ENCODE measurements around the gene PDE6B. TPM values are rescaled to one million over a fixed set of nuclear protein-coding genes. Genes with fewer than 3 reads are reported as not detected.

Gene PDE6B
- total and polyA plus RNA-seq, 2 experiments from 2014 or later: 3.4 to 5.0 TPM

DNA sequence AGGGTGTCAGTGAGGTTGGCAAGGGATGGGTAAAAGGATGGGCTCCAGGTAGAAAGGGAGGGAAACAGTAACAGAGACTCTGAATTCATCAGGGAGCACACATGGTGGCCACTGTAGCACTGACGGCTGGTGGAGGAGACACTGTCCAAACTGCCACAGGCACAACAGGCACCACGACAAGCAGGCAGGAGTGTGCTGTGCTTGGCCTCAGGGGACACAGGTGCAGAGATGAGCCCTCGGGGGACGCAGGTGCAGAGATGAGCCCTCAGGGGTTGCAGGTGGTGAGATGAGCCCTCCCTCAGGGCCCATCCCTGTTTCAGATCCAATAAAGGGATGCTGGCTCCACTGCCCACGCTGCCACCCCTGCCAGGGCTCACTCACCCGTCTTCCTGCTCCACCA lies 7.6 kb downstream of the PDE6B start (continued):
- TF ChIP-seq, protein P1, sequence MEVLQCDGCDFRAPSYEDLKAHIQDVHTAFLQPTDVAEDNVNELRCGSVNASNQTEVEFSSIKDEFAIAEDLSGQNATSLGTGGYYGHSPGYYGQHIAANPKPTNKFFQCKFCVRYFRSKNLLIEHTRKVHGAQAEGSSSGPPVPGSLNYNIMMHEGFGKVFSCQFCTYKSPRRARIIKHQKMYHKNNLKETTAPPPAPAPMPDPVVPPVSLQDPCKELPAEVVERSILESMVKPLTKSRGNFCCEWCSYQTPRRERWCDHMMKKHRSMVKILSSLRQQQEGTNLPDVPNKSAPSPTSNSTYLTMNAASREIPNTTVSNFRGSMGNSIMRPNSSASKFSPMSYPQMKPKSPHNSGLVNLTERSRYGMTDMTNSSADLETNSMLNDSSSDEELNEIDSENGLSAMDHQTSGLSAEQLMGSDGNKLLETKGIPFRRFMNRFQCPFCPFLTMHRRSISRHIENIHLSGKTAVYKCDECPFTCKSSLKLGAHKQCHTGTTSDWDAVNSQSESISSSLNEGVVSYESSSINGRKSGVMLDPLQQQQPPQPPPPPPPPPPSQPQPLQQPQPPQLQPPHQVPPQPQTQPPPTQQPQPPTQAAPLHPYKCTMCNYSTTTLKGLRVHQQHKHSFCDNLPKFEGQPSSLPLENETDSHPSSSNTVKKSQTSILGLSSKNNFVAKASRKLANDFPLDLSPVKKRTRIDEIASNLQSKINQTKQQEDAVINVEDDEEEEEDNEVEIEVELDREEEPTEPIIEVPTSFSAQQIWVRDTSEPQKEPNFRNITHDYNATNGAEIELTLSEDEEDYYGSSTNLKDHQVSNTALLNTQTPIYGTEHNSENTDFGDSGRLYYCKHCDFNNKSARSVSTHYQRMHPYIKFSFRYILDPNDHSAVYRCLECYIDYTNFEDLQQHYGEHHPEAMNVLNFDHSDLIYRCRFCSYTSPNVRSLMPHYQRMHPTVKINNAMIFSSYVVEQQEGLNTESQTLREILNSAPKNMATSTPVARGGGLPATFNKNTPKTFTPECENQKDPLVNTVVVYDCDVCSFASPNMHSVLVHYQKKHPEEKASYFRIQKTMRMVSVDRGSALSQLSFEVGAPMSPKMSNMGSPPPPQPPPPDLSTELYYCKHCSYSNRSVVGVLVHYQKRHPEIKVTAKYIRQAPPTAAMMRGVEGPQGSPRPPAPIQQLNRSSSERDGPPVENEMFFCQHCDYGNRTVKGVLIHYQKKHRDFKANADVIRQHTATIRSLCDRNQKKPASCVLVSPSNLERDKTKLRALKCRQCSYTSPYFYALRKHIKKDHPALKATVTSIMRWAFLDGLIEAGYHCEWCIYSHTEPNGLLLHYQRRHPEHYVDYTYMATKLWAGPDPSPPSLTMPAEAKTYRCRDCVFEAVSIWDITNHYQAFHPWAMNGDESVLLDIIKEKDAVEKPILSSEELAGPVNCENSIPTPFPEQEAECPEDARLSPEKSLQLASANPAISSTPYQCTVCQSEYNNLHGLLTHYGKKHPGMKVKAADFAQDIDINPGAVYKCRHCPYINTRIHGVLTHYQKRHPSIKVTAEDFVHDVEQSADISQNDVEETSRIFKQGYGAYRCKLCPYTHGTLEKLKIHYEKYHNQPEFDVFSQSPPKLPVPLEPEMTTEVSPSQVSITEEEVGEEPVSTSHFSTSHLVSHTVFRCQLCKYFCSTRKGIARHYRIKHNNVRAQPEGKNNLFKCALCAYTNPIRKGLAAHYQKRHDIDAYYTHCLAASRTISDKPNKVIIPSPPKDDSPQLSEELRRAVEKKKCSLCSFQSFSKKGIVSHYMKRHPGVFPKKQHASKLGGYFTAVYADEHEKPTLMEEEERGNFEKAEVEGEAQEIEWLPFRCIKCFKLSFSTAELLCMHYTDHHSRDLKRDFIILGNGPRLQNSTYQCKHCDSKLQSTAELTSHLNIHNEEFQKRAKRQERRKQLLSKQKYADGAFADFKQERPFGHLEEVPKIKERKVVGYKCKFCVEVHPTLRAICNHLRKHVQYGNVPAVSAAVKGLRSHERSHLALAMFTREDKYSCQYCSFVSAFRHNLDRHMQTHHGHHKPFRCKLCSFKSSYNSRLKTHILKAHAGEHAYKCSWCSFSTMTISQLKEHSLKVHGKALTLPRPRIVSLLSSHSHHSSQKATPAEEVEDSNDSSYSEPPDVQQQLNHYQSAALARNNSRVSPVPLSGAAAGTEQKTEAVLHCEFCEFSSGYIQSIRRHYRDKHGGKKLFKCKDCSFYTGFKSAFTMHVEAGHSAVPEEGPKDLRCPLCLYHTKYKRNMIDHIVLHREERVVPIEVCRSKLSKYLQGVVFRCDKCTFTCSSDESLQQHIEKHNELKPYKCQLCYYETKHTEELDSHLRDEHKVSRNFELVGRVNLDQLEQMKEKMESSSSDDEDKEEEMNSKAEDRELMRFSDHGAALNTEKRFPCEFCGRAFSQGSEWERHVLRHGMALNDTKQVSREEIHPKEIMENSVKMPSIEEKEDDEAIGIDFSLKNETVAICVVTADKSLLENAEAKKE (CRISPR knock-in tag; IDR thresholded peaks at IDR 0.05): no peak
- TF ChIP-seq, protein P2, sequence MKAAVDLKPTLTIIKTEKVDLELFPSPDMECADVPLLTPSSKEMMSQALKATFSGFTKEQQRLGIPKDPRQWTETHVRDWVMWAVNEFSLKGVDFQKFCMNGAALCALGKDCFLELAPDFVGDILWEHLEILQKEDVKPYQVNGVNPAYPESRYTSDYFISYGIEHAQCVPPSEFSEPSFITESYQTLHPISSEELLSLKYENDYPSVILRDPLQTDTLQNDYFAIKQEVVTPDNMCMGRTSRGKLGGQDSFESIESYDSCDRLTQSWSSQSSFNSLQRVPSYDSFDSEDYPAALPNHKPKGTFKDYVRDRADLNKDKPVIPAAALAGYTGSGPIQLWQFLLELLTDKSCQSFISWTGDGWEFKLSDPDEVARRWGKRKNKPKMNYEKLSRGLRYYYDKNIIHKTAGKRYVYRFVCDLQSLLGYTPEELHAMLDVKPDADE (IDR thresholded peaks at IDR 0.05): no peak

DNA sequence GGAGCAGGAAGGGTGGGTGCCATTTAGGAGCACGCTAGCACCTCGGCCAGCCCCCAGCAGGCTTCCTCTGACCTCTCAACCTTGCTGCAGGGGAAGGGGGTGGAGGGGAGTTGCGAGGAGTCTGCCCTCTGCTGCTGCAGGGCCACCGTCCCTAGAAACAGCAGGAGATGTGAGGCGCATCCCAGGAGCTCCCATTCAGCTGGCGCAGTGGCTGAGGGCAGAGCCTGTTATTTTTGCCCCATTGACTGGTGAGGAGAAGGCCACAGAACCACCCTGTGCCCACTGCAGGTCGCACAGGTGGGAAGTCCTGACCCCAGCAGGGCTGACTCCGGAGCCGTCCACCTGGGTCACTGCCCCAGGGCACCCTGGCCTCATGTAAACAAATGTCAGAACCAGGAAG lies 8.0 kb downstream of the PDE6B start:
- Histone ChIP-seq H3F3A (replicated peaks; ENCODE audit: low read depth) (no peaks in the 10 kb centered on the region), H3K27ac (ENCODE audit: low read depth) (no peak overlapping the region), H4K20me1 (replicated peaks; ENCODE audit: insufficient read depth) (no peaks in the 10 kb centered on the region), H3K4me1 (ENCODE audit: insufficient read depth) (no peaks in the 10 kb centered on the region), H2AFZ (no peak overlapping the region), H3K79me2 (replicated peaks; ENCODE audit: insufficient read depth) (no peaks in the 10 kb centered on the region), H3K9me2 (ENCODE audit: insufficient read depth) (no peaks in the 10 kb centered on the region), H3K4me2 (no peak overlapping the region), H3K36me3 (ENCODE audit: insufficient read depth) (no peaks in the 10 kb centered on the region), H3K27me3 (ENCODE audit: insufficient read depth) (no peaks in the 10 kb centered on the region), H3K4me3 (no peak overlapping the region)
- Mint-ChIP-seq H3K4me1 (no peaks in the 10 kb centered on the region; the same call in 2 of the 3 replicates), H3K36me3 (ENCODE audit: low read depth) (peaks cover 8% of the 10 kb centered on the region; the same call in 1 of the 3 replicates), H3K9me3 (peaks cover 21% of the 10 kb centered on the region), H3K27ac (no peak overlapping the region), H3K27me3 (ENCODE audit: insufficient read depth, low read depth, poor library complexity) (peaks cover 21% of the 10 kb centered on the region), H3K4me3 (no peak overlapping the region)
- ATAC-seq (no peak), DNase-seq (ENCODE audit: low spot score) (no peak)
- TF ChIP-seq POLR2AphosphoS5 (IDR thresholded peaks at IDR 0.05; ENCODE audit: low read depth) (no peak), STAT1 (IDR thresholded peaks at IDR 0.05; ENCODE audit: unreplicated experiment) (no peak)
- TF ChIP-seq, protein P3, sequence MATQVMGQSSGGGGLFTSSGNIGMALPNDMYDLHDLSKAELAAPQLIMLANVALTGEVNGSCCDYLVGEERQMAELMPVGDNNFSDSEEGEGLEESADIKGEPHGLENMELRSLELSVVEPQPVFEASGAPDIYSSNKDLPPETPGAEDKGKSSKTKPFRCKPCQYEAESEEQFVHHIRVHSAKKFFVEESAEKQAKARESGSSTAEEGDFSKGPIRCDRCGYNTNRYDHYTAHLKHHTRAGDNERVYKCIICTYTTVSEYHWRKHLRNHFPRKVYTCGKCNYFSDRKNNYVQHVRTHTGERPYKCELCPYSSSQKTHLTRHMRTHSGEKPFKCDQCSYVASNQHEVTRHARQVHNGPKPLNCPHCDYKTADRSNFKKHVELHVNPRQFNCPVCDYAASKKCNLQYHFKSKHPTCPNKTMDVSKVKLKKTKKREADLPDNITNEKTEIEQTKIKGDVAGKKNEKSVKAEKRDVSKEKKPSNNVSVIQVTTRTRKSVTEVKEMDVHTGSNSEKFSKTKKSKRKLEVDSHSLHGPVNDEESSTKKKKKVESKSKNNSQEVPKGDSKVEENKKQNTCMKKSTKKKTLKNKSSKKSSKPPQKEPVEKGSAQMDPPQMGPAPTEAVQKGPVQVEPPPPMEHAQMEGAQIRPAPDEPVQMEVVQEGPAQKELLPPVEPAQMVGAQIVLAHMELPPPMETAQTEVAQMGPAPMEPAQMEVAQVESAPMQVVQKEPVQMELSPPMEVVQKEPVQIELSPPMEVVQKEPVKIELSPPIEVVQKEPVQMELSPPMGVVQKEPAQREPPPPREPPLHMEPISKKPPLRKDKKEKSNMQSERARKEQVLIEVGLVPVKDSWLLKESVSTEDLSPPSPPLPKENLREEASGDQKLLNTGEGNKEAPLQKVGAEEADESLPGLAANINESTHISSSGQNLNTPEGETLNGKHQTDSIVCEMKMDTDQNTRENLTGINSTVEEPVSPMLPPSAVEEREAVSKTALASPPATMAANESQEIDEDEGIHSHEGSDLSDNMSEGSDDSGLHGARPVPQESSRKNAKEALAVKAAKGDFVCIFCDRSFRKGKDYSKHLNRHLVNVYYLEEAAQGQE (IDR thresholded peaks at IDR 0.05; ENCODE audit: unreplicated experiment): no peak

All from GM23338 (cell line).